OCI-LY7 (cell line): ENCODE measurements around the gene CIAO2B. TPM values are rescaled to one million over a fixed set of nuclear protein-coding genes. Genes with fewer than 3 reads are reported as not detected.

Experiments used
- BruUV-seq: library from RNA; stranded (reverse); fragments of 400-500 nt; replicated peaks from 2 replicates; lab custom pipeline; 2021; lab: Mats Ljungman, UMichigan
- CTCF ChIA-PET: fragments of 300-600 bp; sonication (Branson Sonifier 250); formaldehyde crosslinking; loops from one replicate; lab custom pipeline; 2022; ENCODE audit warnings: antibody characterized with exemption; ENCODE audit not compliant: unreplicated experiment; lab: Charles Lee
- POLR2A ChIA-PET: fragments of 300-600 bp; sonication (Branson Sonifier 250); formaldehyde crosslinking; loops from one replicate; lab custom pipeline; 2022; ENCODE audit warnings: antibody characterized with exemption; lab: Charles Lee
- DNase-seq: peaks from one replicate; pipeline ENCODE4 v3.0.0-alpha.2; 2015; ENCODE audit warnings: low spot score
- H2AFZ ChIP-seq: fragments of 200-600 bp; sonication (generic), shearing (Covaris generic); 2 replicates; pipeline ENCODE4 v1.6.1; 2014; ENCODE audit warnings: mild to moderate bottlenecking, antibody characterized with exemption, low read length, moderate library complexity
- H3K27ac ChIP-seq: fragments of 200-600 bp; sonication (generic); 2 replicates; pipeline ENCODE4 v1.5.1; 2014; ENCODE audit warnings: mixed run types, low read depth, mild to moderate bottlenecking, moderate library complexity, low read length, inconsistent platforms; ENCODE audit not compliant: poor library complexity, severe bottlenecking
- H3K36me3 ChIP-seq: fragments of 200-600 bp; sonication (generic); 2 replicates; pipeline ENCODE4 v1.6.1; 2014; ENCODE audit warnings: mild to moderate bottlenecking, antibody characterized with exemption, low read length, moderate library complexity, mixed read lengths; ENCODE audit not compliant: insufficient read depth
- H3K4me1 ChIP-seq: fragments of 200-600 bp; sonication (generic); 2 replicates; pipeline ENCODE4 v1.5.1; 2014; ENCODE audit warnings: mild to moderate bottlenecking, low read length; ENCODE audit not compliant: insufficient read depth, poor library complexity, severe bottlenecking
- H3K4me2 ChIP-seq: fragments of 200-600 bp; sonication (generic); 2 replicates; pipeline ENCODE4 v1.6.1; 2014; ENCODE audit warnings: mild to moderate bottlenecking, low read length
- H3K4me3 ChIP-seq: fragments of 200-600 bp; sonication (generic); 2 replicates; pipeline ENCODE4 v1.5.1; 2014; ENCODE audit warnings: mild to moderate bottlenecking, low read depth, low read length; ENCODE audit not compliant: poor library complexity, severe bottlenecking
- H3K79me2 ChIP-seq: fragments of 200-600 bp; sonication (generic); 2 replicates; pipeline ENCODE4 v1.6.1; 2016; ENCODE audit warnings: low read depth, mild to moderate bottlenecking, low read length, moderate library complexity, mixed read lengths; ENCODE audit not compliant: insufficient read depth
- H3K9me2 ChIP-seq: fragments of 200-600 bp; sonication (generic); 2 replicates; pipeline ENCODE4 v1.6.1; 2016; ENCODE audit warnings: mild to moderate bottlenecking, low read length, mixed read lengths; ENCODE audit not compliant: insufficient read depth
- H3K9me3 ChIP-seq: fragments of 200-600 bp; sonication (generic); 2 replicates; pipeline ENCODE4 v1.6.1; 2014; ENCODE audit warnings: mild to moderate bottlenecking, mixed run types, low read length, mixed read lengths
- H4K20me1 ChIP-seq: fragments of 200-600 bp; sonication (generic); 2 replicates; pipeline ENCODE4 v1.6.1; 2014; ENCODE audit warnings: mild to moderate bottlenecking, antibody characterized with exemption, low read length, moderate library complexity, mixed read lengths; ENCODE audit not compliant: insufficient read depth
- EZH2phosphoT487 ChIP-seq: fragments of 200-600 bp; sonication (generic); IDR thresholded peaks from 2 replicates; pipeline ENCODE4 v1.6.1; 2018; ENCODE audit warnings: low read depth, borderline replicate concordance, mild to moderate bottlenecking, mixed run types, antibody characterized with exemption, low read length, moderate library complexity, mixed read lengths
- intact Hi-C: fragments of 100-400 bp; cut with micrococcal nuclease; formaldehyde crosslinking; loops from one replicate; pipeline ENCODE4 v1.10.0; 2022; ENCODE audit not compliant: unreplicated experiment
- total RNA-seq, 2 experiments: library from RNA; depleted of rRNA in 1 of 2; stranded (reverse); fragments of >200 nt in 1 of 2; shearing (Covaris generic) in 1 of 2; gene quantifications; 2 replicates each; pipeline ENCODE4 v1.2.3, GENCODE V29; 2014 to 2022
- TF ChIP-seq, protein P1 (sequence below): fragments of 200-600 bp; sonication (generic); conservative IDR thresholded peaks from 2 replicates; pipeline ENCODE4 v1.5.1; 2014; ENCODE audit warnings: mild to moderate bottlenecking, antibody characterized with exemption, low read length, moderate library complexity, mixed read lengths

CIAO2B gene
- total RNA-seq, 2 experiments from 2014 or later: 76.4 to 133 TPM

DNA sequence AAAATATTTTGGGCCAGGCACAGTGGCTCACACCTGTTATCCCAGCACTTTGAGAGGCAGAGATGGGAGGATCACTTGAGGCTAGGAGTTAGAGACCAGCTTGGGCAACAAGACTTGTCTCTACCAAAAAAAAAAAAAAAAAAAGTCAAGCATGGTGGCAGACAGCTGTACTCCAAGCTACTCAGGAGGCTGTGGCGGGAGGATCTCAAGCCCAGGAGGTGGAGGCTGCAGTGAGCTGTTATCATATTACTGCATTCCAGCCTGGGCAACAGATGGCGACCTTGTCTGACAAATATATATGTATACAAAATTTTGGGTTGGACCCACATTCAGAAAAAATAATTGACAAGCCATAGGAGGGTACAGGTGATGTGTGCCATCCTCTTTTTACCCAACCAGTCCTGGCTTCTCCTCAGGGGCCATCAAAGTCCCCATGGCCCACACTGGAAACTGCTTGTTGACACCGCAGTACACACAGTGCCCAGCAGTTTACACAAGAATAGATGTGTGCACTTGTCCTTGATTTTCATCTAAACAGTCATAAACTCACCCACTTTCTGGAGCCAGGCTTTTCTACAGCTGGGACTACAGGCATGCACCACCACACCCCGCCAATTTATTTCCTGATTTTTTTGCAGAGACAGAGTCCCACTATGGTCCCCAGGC lies 2.8 kb upstream of the CIAO2B start:
- POLR2A ChIA-PET: interaction anchor here (0.6 kb wide), 1 partner anchor 158 kb away, joined by 6 read pairs; no protein-coding TSS in a partner anchor
- DNase-seq: no peak
- no peaks in the 10 kb centered on the region for H3K9me2 ChIP-seq
- intact Hi-C loops: no loop called here
- CTCF ChIA-PET: no interaction called here
- H3K4me3 ChIP-seq: no peak overlapping the region
- H3K79me2 ChIP-seq: peaks cover 7% of the 10 kb centered on the region; the same call in 1 of the 2 replicates
- no TSS peak for BruUV-seq
- H4K20me1 ChIP-seq: no peaks in the 10 kb centered on the region
- no peaks in the 10 kb centered on the region for H3K9me3 ChIP-seq
- H3K4me1 ChIP-seq: peaks cover 12% of the 10 kb centered on the region
- TF ChIP-seq EZH2phosphoT487: no peak
- TF ChIP-seq, protein P1, sequence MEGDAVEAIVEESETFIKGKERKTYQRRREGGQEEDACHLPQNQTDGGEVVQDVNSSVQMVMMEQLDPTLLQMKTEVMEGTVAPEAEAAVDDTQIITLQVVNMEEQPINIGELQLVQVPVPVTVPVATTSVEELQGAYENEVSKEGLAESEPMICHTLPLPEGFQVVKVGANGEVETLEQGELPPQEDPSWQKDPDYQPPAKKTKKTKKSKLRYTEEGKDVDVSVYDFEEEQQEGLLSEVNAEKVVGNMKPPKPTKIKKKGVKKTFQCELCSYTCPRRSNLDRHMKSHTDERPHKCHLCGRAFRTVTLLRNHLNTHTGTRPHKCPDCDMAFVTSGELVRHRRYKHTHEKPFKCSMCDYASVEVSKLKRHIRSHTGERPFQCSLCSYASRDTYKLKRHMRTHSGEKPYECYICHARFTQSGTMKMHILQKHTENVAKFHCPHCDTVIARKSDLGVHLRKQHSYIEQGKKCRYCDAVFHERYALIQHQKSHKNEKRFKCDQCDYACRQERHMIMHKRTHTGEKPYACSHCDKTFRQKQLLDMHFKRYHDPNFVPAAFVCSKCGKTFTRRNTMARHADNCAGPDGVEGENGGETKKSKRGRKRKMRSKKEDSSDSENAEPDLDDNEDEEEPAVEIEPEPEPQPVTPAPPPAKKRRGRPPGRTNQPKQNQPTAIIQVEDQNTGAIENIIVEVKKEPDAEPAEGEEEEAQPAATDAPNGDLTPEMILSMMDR: 0 out of 2 replicates have a peak, but pooled peaks have one; percentile 18
- H3K4me2 ChIP-seq: no peak overlapping the region
- peaks cover 19% of the 10 kb centered on the region; the same call in 1 of the 2 replicates for H3K36me3 ChIP-seq
- H2AFZ ChIP-seq: no peak overlapping the region
- no peak overlapping the region for H3K27ac ChIP-seq

DNA sequence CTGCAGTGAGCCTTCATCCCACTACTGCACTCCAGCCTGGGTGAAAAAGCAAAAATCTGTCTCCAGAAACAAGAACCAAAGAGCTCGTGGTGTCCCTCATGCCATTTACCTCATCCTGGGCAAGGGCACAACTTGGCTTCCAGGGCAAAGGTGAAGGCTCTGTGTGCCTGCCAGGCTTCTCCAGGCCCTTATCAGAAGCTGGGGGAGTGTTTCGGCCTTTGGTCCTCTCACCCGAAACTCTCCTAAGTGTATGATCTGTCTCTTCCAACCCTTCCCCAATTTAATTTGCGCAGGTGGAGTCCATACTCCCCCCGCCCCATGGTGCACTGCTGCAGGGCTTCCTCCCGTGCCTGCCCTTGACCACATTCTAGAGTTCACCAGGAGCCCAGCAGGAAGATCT lies 2.3 kb upstream of the CIAO2B start:
- TF ChIP-seq, protein P1: no peak
- TF ChIP-seq EZH2phosphoT487: no peak
- Histone ChIP-seq H3K79me2 (peaks cover 7% of the 10 kb centered on the region; the same call in 1 of the 2 replicates), H3K4me2 (peak overlapping the region; percentile 35; the same call in 1 of the 2 replicates), H3K4me3 (no peak overlapping the region), H3K36me3 (peaks cover 19% of the 10 kb centered on the region; the same call in 1 of the 2 replicates), H3K9me3 (no peaks in the 10 kb centered on the region), H3K9me2 (no peaks in the 10 kb centered on the region), H3K4me1 (peaks cover 12% of the 10 kb centered on the region), H3K27ac (no peak overlapping the region), H4K20me1 (no peaks in the 10 kb centered on the region), H2AFZ (no peak overlapping the region)
- POLR2A ChIA-PET: interaction anchor here (0.6 kb wide), 1 partner anchor 159 kb away, joined by 6 read pairs; no protein-coding TSS in a partner anchor
- no TSS peak for BruUV-seq
- intact Hi-C loops: no loop called here
- CTCF ChIA-PET: no interaction called here
- DNase-seq: no peak
